Measurements from ENCODE around the gene MAF.

The MAF gene

GRCh38 chr16:79628988-79629387, 28.5 kb upstream of the MAF start:
- no peak for TF ChIP-seq POU6F1 (CRISPR knock-in tag; IDR thresholded peaks at IDR 0.05; ENCODE audit: borderline replicate concordance, low read depth)
- no peak for TF ChIP-seq ARNTL (CRISPR knock-in tag; IDR thresholded peaks at IDR 0.05; ENCODE audit: borderline replicate concordance, low read depth)
- no peak for TF ChIP-seq ZFP30 (CRISPR knock-in tag; IDR thresholded peaks at IDR 0.05)
- no peak for ATAC-seq

GRCh38 chr16:79628501-79628975, 28.0 kb upstream of the MAF start:
- TF ChIP-seq ZNF8 (CRISPR knock-in tag; IDR thresholded peaks at IDR 0.05) (no peak), ISL1 (CRISPR knock-in tag; IDR thresholded peaks at IDR 0.05) (no peak), OSR1 (CRISPR knock-in tag; IDR thresholded peaks at IDR 0.05) (no peak), PATZ1 (CRISPR knock-in tag; IDR thresholded peaks at IDR 0.05; ENCODE audit: borderline replicate concordance) (no peak), CSRNP3 (CRISPR knock-in tag; IDR thresholded peaks at IDR 0.05) (no peak), SNAI2 (CRISPR knock-in tag; IDR thresholded peaks at IDR 0.05) (no peak), RARB (CRISPR knock-in tag; IDR thresholded peaks at IDR 0.05) (no peak), ZFP3 (CRISPR knock-in tag; IDR thresholded peaks at IDR 0.05) (no peak), ARNTL (CRISPR knock-in tag; IDR thresholded peaks at IDR 0.05; ENCODE audit: borderline replicate concordance, low read depth) (no peak), TSHZ2 (CRISPR knock-in tag; IDR thresholded peaks at IDR 0.05) (no peak), PPARA (CRISPR knock-in tag; IDR thresholded peaks at IDR 0.05; ENCODE audit: borderline replicate concordance) (no peak), CSDC2 (CRISPR knock-in tag; IDR thresholded peaks at IDR 0.05) (no peak), TCF4 (CRISPR knock-in tag; IDR thresholded peaks at IDR 0.05; ENCODE audit: borderline replicate concordance) (no peak)
- ATAC-seq = no peak

- TF ChIP-seq ZFP30 (CRISPR knock-in tag; IDR thresholded peaks at IDR 0.05) = no peak
- no peak for TF ChIP-seq POU6F1 (CRISPR knock-in tag; IDR thresholded peaks at IDR 0.05; ENCODE audit: borderline replicate concordance, low read depth)
- no peak for TF ChIP-seq OSR1 (CRISPR knock-in tag; IDR thresholded peaks at IDR 0.05)
- no peak for TF ChIP-seq TOX (CRISPR knock-in tag; IDR thresholded peaks at IDR 0.05; ENCODE audit: borderline replicate concordance)
- TF ChIP-seq SNAI2 (CRISPR knock-in tag; IDR thresholded peaks at IDR 0.05) = no peak
- no peak for TF ChIP-seq ZFP3 (CRISPR knock-in tag; IDR thresholded peaks at IDR 0.05)
- TF ChIP-seq ARNTL (CRISPR knock-in tag; IDR thresholded peaks at IDR 0.05; ENCODE audit: borderline replicate concordance, low read depth) = no peak
- TF ChIP-seq CSDC2 (CRISPR knock-in tag; IDR thresholded peaks at IDR 0.05) = no peak
- no peak for TF ChIP-seq TSHZ2 (CRISPR knock-in tag; IDR thresholded peaks at IDR 0.05)
- no peak for TF ChIP-seq BACH2 (CRISPR knock-in tag; IDR thresholded peaks at IDR 0.05; ENCODE audit: borderline replicate concordance)
- ATAC-seq = no peak
Observed at GRCh38 chr16:79627092-79627491, 26.6 kb upstream of the MAF start.
